NCI-H510A (cell line): ENCODE measurements around the gene FBXO38.
A peak's percentile ranks its signal among the peaks of the same experiment; 100 is the strongest.
"Not testable (repeated sequence)": the region's sequence is repeated elsewhere in the genome, so short reads cannot be mapped to it uniquely, and the experiment has no call there.

Experiments
- DNase-seq: peaks from one replicate; lab custom pipeline; 2025; lab: John Stamatoyannopoulos, UW

Gene FBXO38

GRCh38 chr5:148427370-148428042, 43.7 kb downstream of the FBXO38 start:
- DNase-seq: no peak

GRCh38 chr5:148428848-148429247, 45.1 kb downstream of the FBXO38 start:
- no peak for DNase-seq

- no peak for DNase-seq
Measured at GRCh38 chr5:148433826-148434225, 50.1 kb downstream of the FBXO38 start.

- no peak for DNase-seq
Measured at GRCh38 chr5:148436029-148436428, 52.3 kb downstream of the FBXO38 start.

- DNase-seq: no peak
Measured at GRCh38 chr5:148437249-148437648, 53.5 kb downstream of the FBXO38 start.

GRCh38 chr5:148438933-148439332, 55.2 kb downstream of the FBXO38 start:
- no peak for DNase-seq

GRCh38 chr5:148443241-148443640, 59.5 kb downstream of the FBXO38 start:
- no peak for DNase-seq

GRCh38 chr5:148443998-148444397, 60.2 kb downstream of the FBXO38 start:
- DNase-seq: peak; percentile 7

GRCh38 chr5:148445578-148445977, 61.8 kb downstream of the FBXO38 start:
- no peak for DNase-seq

GRCh38 chr5:148446611-148447010, 62.9 kb downstream of the FBXO38 start:
- no peak for DNase-seq

- DNase-seq: no peak
Measured at GRCh38 chr5:148452499-148453193, 68.9 kb downstream of the FBXO38 start.

- no peak for DNase-seq
Measured at GRCh38 chr5:148454576-148454975, 70.8 kb downstream of the FBXO38 start.

GRCh38 chr5:148455185-148455584, 71.4 kb downstream of the FBXO38 start:
- no peak for DNase-seq

GRCh38 chr5:148457183-148457620, 73.4 kb downstream of the FBXO38 start:
- no peak for DNase-seq

GRCh38 chr5:148458036-148458888, 74.5 kb downstream of the FBXO38 start:
- no peak for DNase-seq

- DNase-seq: no peak
Measured at GRCh38 chr5:148459669-148460068, 75.9 kb downstream of the FBXO38 start.

GRCh38 chr5:148465381-148466235, 81.8 kb downstream of the FBXO38 start:
- no peak for DNase-seq

GRCh38 chr5:148466236-148466580, 82.5 kb downstream of the FBXO38 start:
- DNase-seq: no peak

GRCh38 chr5:148467958-148468357, 84.2 kb downstream of the FBXO38 start:
- no peak for DNase-seq

GRCh38 chr5:148468746-148469145, 85.0 kb downstream of the FBXO38 start:
- not testable (repeated sequence) for DNase-seq

GRCh38 chr5:148469501-148469935, 85.8 kb downstream of the FBXO38 start:
- no peak for DNase-seq

- no peak for DNase-seq
Measured at GRCh38 chr5:148471379-148471778, 87.6 kb downstream of the FBXO38 start.
